GM12872 (cell line): ENCODE data around the gene C6orf15.

ENCODE experiments used
- CTCF ChIP-seq: IDR thresholded peaks from 3 replicates; pipeline ENCODE4 v1.5.1; 2011; ENCODE audit warnings: low read depth, mild to moderate bottlenecking, low read length, moderate library complexity; ENCODE audit not compliant: insufficient read depth

The C6orf15 gene

DNA sequence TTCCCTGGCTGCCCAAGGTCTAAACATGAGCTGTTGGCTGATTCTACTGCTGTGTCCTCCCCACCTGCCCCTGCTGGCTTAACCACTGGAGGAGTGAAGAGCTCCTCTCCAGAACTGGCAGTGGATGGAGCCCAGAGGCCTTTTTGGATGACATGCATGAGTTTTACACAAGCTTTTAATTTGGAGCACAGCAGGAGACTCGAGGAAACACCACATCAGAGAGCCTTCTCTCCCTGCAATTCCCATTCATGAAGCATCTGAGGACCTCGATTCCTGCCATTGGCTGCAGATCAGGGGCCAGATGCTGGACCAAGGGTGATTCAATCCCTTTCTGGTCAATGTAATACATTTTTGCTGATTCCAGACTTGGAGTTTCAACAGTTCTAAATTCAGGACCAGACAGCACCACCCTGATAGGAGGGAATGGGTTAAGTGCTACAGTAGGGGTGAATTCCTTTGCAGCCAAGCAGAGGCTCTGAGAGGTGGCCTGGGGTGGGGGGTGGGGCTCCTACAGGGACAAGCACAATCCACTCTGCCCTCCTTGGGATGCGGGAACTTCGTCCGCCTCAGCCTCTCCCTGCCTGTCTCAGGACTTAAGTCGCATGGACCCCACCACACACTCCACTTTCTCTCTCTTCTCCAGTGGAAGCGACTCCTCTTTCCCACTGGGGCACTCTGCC, 1.6 kb upstream of the C6orf15 start:
- no peak for TF ChIP-seq CTCF

DNA sequence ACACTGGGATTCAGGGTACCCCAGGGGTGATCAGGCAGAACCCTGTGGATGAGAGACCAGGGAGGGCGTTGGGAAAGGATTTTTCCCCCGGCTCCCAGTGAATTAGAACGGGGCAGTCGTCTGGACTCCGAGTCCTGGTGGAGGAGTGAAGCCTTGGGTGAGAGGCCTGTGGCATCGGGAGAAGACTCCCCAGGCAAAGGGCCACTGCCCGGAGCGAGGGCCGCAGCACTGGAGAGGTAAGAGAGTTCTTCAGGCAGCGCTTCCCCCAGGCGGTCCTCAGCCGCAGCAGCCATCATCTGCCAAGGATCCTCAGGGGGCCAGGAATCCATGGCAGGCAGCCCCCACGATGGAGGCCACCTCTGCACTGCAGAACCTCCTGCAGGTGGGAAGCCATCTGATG, 663 bp downstream of the C6orf15 start:
- no peak for TF ChIP-seq CTCF

DNA sequence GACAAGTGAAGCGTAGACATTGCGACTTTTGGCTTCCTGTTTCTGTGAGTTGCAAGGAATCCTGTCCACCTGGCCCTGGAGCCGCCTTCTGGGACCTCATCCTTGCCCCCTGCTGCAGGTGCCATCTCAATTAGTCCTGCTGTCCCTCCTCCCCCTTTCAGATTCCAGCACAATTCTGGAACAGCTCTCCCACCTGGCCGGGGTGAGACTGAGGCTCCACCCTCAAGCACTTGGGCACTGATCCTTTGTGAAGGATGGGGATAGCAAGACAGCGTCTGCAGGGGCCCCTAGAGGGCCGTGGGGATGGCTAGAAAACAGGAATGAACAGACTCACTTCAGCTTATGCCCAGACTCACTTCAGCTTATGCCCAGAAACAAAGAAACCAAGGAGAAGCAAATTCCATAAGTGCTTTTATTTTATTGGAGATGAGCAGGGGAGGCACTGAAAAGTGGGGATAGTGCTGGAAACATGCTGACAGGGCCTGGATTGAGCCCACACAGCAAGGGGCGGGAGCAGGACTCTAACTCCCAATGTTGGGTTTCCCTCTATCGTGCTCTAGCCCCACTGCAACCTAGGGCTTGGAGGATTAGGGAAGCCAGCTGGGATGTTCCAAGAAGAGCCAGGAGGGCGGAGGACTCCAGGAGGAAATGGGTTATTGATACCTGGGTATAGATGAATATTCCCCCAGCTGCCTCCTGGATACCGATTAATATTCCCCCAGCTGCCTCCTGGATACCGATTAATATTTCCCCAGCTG, 1.4 kb downstream of the C6orf15 start:
- TF ChIP-seq CTCF: no peak

DNA sequence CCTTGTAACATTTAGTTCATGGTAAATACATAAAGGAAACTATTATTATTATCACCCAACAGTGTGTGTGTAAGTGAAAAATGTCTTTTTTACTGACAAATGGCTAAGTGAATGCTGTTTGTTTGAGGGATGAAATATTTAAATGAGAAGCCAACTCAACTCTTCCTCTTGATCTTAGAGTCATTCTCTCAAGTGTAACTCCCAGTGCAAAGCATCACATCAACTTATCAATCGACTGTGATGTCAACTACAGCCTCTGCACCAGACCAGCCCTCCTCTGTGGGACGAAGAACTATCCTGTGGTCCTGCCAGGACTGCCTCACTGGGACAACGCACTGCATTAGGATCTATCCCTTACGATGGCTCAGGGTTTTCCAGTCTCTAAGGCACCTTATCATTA, 5.3 kb downstream of the C6orf15 start:
- TF ChIP-seq CTCF: no peak

DNA sequence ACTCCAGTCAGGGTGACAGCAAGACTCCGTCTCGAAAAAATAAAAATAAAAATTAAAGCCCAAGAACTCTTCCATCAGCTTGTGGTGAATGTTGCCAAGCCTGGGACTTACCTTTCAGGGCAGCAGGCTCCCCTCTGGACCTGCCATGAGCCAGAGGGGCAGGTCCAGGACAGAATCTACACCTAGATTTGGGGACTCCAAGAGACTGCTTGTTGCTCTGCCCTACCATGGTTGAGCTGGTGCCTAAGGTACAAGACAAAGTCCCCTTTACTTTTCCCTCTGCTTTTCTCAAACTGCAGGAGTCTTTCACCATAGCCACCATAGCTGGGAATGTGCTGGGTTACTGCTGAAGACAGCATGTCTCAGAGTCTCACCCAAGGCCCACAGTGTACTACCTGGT, 9.2 kb downstream of the C6orf15 start:
- no peak for TF ChIP-seq CTCF

DNA sequence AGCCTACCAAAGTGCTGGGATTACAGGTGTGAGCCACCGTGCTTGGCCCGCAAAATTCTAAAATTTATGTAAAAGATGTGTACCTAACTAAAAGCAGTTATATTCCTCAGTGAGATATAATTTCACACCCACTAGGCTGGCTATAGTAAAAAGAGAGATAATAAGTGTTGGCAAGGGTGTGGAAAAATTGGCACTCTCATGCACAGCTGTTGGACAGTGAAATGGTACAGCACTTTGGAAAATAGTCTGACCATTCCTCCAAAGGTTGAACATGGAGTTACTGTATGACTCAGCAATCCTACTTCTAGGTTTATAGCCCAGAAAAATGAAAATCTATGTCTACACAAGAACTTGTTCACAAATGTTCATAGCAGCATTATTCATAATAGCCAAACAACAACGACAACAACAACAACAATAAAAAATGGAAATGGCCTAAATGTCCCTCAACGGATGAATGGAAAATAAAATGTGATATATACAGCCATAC, 13.9 kb downstream of the C6orf15 start:
- TF ChIP-seq CTCF: no peak

DNA sequence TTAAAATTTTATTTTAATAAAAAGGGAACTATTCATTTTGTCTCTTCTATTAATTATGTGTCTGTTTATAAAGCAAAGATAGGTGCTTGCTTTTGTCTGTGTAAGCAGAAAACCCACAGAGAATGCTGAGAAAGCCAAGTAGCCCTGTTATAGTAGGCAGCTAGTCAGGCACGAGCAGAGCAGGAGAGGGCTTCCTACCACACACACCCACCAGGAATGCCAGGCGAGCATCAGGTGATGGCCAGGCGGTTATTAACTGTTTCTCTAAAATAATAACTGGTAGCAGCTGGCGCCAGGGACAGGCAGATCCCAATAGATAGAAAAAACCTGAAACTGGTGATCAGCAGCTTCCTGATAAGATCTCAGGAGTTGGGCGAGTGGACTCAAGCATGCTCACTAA, 15.7 kb downstream of the C6orf15 start:
- TF ChIP-seq CTCF: no peak
